ENCODE data around the gene SRRM1.
"Not testable (repeated sequence)": the region's sequence is repeated elsewhere in the genome, so short reads cannot be mapped to it uniquely, and the experiment has no call there.

The SRRM1 gene

DNA sequence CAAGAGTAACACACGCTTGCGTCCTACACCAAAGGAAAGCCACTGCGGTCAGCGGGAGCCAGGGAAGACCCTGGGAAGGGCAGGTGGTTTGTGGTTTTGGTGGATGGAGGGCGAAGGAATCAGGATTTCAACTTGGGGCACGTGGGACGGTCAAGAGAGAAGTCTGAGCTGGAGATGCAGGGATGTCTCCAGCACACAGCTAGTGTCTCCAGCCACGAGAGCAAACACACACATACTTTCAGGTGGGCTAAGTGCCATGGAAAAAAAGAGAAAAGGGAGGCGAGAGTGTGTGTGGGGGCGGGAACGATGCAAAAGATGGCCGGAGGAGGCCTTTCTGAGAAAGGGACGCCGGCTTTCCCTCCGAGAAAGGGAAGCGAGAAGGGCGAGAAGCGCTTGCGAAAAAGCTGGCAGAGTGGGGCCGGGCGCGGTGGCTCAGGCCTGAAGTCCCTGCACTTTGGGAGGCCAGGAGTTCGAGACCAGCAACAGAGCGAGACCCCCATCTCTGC is 1.4 kb upstream of the SRRM1 start:
- in situ Hi-C loops (cut with MboI; ENCODE audit: low sequenced_read_pairs), result no loop called here

DNA sequence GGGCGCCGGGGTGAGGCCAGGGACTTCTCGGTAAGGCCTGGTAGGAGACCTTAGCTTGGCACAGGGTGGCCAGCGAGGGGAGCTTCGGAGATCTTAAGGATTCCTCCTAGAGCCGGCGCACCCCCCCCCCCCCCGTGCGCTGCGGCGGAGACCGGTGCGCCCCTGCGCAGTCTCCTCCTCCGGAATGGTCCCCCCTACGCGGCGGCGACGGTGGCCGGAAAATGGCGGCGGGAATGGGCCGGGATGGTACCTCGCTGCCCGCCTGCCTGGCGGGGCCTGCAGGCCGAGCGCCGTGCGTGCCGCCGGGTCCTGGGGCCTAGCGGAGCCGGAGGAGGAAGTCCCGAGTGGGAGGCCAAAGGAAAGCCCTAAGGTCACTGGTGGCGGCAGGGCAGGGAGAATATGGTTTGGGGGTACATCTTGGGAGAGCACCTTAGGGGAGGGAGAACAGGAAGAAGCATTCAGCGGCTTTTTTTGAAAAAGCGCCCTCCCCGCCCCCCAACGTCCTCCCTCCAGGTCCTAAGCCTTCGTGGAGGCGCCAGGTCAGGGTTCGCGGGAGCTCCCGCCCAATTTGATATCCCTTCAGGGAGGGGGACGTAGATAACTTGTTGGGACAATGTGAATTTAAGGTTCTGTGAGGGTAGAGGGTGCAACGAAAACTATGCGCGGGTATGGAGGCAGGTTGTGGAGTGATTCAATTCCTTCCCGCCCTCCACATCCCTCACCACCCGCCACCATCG is 429 bp downstream of the SRRM1 start:
- in situ Hi-C loops (cut with MboI; ENCODE audit: low sequenced_read_pairs), result no loop called here

DNA sequence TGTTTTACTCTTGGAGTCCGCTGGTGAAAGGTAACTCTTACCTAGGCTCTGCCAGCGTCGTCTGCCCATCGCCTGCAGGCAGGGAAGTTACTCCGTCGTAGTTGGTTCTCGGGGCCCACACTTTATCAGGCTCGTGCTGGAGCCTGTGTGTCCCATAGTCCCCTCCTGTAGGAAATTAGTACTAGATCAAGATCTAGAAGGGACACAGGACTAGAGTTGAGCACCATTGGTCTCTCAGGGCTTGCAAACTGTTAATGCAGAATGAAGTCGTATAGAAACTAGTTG is 940 bp downstream of the SRRM1 start:
- in situ Hi-C loops (cut with MboI; ENCODE audit: low sequenced_read_pairs), result no loop called here

DNA sequence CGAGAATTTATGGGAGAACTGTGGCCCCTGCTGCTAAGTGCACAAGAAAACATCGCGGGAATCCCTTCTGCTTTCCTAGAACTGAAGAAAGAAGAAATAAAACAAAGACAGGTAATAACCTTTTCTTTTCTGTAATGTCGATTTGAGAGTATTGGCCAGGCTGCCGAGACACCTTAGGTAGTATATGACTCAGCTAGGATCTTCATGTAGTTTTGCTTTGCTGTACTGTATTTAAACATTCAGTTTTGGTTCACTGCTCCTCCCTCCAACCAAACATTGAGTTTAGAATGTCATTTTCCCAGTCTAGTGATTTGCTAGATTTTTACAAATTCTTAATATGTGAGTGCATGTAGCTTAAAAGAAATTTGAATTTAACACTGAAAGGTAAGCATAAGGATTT is 5.8 kb downstream of the SRRM1 start:
- in situ Hi-C loops (cut with MboI; ENCODE audit: low sequenced_read_pairs), result no loop called here

DNA sequence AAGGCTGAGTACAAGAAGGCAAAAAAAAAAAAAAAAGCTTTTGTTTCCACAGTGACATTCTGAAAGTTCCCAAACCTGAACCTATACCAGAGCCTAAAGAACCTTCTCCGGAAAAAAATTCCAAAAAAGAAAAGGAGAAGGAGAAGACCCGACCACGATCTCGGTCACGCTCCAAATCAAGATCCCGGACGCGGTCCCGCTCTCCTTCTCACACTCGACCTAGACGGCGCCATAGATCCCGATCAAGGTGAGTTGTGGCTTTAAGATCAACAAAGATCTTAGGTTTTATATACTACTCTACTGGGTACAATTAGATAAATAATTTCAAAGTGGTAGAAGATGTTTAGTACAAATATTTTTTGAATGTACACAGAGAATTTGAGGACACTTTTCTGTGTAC is 9.3 kb downstream of the SRRM1 start:
- in situ Hi-C loops (cut with MboI; ENCODE audit: low sequenced_read_pairs), result no loop called here

DNA sequence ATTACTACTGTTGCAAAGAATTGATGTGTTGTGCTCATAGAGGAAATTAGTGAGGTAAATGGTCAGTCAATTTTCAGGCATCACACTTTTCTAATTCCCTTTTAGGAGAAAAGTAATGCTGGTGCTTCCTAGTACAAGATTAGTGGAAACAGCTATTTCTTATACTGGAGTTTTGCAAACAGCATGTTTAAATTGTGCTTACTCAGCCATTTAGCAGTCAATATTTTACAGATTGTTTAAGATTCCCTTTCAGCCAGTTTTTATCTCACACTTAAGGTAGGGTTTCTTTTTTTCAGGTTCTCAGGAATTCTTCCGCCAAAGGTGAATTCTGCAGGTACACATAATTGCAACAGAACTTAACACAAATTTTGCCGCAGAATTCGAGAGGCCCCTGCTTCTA is 10.9 kb downstream of the SRRM1 start:
- in situ Hi-C loops (cut with MboI; ENCODE audit: low sequenced_read_pairs), result no loop called here

DNA sequence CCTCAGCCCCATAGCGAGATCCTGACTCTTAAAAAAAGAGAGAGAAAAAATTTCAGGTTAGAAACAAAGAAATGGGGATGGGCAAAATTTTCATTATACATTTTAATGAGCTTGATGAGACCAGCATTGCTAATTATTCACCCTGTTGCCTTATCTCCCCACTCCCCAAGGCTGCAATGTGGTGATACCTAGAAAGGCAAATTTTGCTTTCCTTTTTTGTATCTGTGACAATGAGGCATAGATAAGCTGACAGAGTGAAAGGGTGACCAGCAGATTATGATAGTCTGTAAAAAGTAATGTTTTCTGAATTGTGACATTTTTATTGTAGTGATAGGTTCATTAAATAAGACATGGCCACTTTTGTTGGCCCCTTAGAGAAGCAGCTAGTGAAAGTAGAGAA is 12.9 kb downstream of the SRRM1 start:
- in situ Hi-C loops (cut with MboI; ENCODE audit: low sequenced_read_pairs), result no loop called here

DNA sequence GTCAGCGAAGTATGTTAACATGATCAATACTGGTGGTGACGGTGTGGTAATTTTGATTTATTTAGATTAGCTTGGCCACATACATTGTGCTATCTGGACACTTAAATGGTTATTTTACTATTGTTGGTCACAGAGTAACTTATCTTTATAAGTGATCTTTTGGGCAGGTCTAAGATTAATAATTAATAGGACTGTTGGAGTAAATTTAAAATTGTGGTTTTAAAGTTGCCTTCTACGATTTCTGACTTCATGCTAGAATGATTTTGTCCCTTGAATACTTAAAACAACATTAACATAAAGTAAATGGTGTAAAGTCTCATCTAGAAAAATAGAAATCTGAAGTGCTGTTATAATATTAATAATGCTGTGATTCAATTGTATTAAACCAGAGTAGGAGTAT is 14.7 kb downstream of the SRRM1 start:
- in situ Hi-C loops (cut with MboI; ENCODE audit: low sequenced_read_pairs), result no loop called here

DNA sequence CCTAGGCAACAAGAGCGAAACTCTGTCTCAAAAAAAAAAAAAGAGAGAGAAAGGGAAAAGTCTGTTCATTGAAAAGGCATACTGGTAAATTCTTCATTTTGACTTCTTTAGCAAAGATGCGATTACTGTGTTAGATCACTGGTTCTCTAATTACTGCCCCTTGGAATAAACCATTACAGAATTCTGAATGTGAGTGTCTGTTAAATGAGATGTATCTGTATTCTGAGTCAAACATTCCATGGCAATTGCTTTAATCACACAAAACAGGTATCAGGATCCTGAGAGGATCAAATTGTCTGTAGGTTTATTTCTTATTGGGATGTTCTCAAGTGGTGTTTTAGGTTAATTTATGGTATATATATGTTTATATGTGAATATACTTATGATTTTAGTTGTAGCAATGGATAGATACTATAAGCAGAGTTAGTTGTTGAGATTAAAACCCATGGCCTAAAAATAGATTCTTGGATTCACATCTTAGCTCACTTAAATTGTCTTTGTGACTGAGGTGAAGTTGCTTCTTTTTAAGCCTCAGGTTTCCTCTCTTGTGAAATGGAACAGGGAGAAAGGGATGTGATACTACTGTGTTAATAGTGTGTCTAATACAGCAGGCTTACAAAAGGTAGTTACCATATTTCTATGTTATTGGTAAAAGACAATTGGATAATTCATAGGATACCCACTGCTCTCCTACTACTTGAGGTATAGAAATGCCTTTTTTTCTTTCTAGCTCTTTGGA is 16.2 kb downstream of the SRRM1 start:
- in situ Hi-C loops (cut with MboI; ENCODE audit: low sequenced_read_pairs), result no loop called here

DNA sequence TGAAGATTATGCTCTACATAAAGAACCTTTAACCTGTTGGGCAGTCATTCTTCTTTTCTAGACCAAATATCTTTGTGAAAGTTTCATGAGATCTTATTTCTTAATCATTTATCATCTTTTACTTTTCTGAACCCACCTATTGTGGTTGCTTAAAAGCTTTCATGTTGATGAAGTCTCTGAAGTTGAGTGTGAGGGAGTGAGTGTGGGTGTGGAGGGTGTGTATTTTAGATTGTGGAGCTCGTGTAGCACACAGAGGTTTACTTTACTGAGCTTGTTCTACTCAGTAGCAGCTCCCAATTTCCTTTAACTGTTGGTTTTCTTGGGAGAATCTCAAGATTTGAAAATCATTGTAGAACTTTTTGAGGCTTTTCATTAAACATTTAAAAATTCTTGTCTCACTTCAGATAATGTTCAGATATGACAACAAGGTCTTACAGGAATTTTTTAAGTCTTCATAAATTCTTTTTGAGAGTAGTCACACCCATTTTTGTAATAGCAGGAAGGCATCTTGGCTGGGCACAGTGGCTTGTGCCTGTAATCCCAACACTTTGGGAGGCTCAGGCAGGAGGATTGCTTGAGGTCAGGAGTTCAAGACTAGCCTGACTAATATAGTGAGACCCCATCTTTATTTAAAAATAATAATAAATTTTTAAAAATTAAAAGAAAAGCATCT is 17.0 kb downstream of the SRRM1 start:
- in situ Hi-C loops (cut with MboI; ENCODE audit: low sequenced_read_pairs), result no loop called here

DNA sequence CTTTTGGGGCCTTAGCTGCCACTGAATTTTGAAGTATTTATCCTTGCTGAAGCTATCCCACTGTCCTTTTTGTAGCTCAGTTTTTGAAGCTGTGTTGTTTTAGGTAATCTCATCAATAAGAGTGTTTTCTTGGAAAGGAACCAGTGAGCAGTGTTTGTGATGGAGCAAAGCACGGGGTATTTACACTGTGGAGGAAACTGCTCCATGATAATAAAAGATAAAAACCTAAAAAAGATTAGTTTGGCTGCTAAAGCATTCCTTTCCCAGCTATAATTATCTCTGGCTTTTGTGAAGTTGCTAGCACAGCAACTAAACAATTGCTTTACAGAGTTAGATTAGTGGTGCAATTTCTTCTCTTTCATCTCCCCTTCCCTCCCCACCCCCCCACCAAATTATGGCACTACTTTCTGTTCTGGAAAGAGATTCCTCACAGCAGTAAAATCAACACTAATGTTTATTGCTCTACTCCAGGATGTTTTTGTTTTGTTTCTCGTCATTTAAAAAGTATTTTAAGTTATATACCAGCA is 21.5 kb downstream of the SRRM1 start:
- in situ Hi-C loops (cut with MboI; ENCODE audit: low sequenced_read_pairs), result no loop called here

DNA sequence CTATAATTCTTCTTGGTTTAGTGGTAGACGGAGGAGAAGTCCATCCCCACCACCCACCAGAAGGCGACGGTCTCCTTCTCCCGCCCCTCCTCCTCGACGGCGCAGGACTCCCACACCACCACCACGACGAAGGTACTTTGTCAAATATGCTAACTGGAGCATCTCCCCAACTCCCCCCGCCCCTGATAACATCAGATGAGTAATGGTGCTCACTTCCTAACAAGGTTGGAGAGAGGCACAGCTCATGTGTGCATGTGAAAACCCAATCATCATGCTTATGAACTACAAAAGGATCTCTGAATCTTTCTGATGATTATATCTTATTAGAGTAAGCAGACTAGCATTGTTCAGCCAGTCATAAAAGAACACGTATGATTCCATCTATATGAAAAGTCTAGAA is 23.7 kb downstream of the SRRM1 start:
- in situ Hi-C loops (cut with MboI; ENCODE audit: low sequenced_read_pairs), result no loop called here

DNA sequence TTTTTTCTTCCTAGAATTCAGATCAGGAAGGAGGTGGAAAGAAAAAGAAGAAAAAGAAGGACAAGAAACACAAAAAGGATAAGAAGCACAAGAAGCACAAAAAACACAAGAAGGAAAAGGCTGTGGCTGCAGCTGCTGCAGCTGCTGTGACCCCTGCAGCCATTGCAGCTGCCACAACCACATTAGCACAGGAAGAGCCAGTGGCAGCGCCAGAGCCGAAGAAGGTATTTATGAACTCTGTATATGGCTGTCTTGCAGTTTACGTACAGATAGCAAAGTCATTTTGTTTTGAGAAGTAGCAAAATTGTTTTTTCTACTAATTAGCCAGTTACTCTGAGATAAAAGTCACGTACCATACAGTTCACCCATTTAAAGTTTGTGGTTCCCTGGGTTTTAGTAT is 28.3 kb downstream of the SRRM1 start:
- in situ Hi-C loops (cut with MboI; ENCODE audit: low sequenced_read_pairs), result not testable (repeated sequence)

DNA sequence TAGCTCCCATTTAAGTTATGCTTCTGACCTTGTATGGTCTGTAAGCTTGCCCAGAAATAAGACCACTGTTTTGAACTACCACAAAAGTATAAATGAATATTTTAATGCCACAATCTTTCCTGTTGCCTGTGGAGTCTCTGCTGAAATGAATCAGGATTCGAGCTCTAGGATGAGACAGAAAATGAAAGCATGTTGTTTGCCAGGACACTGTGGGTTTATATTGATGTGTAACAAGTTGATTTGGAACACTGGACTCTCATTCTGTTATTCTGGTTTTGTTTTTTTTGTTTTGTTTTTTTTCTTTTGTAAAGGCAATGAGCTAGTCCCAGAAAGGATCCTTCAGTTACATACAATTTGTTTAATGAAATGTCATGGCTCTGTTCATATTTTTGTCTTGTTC is 29.6 kb downstream of the SRRM1 start:
- in situ Hi-C loops (cut with MboI; ENCODE audit: low sequenced_read_pairs), result not testable (repeated sequence)

DNA sequence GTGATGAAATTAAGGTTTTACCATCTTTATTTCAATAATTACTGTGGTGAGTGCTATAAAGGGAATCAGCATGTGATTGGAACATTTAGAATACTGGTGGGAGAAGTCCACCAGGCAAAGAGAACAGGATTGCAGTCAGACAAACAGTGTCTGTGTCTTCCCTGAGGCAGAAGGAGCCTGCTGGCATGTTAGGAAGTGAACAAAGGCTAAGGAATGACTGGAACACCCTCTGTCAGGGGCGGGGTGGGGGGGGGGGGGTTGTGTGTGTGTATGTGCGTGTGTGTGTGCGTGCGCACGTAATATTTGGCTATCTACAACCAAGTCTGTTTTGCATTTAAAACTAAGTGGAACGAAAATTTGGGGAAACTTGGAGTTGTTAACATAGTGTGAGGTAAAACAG is 30.2 kb downstream of the SRRM1 start:
- in situ Hi-C loops (cut with MboI; ENCODE audit: low sequenced_read_pairs), result no loop called here

DNA sequence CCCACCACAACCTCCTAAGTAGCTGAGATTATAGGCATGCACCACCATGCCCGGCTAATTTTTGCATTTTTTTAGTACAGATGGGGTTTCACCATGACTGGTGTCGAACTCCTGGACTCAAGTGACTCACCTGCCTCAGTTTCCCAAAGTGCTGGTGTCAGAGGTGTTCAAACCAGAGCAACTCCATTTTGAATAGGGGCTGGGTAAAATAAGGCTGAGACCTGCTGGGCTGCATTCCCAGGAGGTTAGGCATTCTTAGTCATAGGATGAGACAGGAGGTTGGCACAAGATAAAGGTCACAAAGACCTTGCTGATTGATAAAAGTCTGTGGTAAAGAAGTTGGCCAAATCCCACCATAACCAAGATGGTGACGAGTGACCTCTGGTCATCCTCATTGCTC is 35.3 kb downstream of the SRRM1 start:
- in situ Hi-C loops (cut with MboI; ENCODE audit: low sequenced_read_pairs), result loop anchor here (25.0 kb wide), 1 partner anchor 534 kb away; no protein-coding TSS in a partner anchor

DNA sequence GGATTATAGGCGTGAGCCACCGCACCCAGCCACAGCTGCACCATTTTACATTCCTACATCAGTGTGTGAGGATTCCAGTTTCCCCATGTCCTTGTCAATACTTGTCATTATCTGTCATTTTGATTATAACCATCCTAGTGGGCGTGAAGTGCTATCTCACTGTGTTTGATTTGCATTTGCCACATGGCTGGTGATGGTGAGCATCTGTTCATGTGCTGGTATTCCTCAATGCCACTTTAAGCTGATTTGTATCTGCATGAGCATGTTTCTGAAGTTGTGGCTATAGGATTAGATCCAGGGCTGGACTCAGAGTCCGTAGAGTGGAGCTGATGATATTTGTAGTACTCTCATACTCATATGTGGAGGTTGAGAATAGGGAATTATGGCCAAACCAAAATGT is 36.6 kb downstream of the SRRM1 start:
- in situ Hi-C loops (cut with MboI; ENCODE audit: low sequenced_read_pairs), result loop anchor here (10.0 to 25.0 kb wide), 2 partner anchors 135 to 533 kb away; no protein-coding TSS in a partner anchor

DNA sequence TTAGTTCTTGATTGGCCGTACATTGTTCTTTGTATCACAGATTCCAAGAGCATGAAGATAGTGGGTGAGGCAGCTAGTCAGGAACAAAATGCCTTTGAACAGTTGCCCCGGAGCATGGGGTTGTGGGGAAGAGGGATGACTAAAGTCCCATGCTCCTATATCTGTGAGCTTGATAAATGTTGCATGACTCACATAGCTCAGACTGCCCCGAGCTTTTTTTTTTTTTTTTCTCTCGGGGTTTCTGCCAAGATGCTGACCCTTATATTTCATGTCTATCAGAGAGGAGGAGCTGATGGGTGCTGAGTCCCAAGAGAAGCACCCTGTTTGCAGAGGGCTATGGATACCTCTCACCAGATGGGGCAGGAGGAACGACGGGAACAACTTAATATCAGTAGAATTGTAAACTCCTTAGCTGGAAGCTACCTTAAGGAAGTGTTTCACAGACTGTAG is 40.6 kb downstream of the SRRM1 start:
- in situ Hi-C loops (cut with MboI; ENCODE audit: low sequenced_read_pairs), result loop anchor here (10.0 to 25.0 kb wide), 2 partner anchors 131 to 529 kb away; no protein-coding TSS in a partner anchor

DNA sequence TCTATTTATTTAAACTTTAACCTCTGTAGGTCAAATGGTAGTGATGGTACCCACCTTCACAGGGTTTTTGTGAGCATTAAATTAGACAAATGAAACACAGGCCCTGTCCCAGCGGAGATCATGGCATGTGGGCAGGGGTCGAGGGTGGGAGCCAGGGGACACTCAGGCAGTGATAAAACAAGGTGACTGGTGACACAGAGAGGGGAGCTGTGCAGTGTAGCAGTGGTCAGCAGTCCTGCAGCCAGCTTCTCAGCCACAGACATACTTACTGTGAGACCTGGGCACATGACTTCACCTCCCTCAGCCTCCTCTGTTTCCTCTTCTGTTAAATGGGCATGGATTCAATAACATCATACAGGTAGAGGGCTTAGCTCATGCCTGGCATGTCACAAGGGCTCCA is 44.9 kb downstream of the SRRM1 start:
- in situ Hi-C loops (cut with MboI; ENCODE audit: low sequenced_read_pairs), result loop anchor here (10.0 to 25.0 kb wide), 2 partner anchors 127 to 524 kb away; no protein-coding TSS in a partner anchor

DNA sequence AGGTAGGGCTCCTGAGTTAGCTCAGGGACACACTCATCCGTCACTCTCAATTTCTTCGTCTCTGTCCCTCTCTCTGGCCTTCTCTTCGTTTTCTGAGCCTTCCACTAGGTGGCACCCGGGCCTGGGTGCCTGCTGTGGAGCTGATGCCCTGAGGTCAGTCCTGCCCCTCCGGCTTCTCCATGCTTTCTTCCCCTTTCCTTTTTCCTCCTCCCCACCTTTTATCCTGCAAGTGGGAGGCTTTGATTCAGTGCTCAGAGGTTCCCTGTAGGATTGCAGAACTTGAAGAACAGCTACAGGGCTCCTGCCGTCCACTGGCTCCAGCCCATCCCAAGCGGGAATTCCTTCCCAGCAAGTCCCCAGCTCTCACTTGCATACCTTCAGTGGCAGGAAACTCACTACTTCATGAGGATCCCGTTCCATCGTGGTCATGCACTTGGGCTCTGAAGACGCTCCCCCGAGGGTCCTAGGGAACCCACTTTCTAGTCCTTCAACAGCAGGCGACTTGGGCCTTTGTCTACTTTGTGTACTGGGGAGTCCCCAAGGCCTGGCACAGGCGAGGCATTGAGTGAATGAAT is 45.6 kb downstream of the SRRM1 start:
- in situ Hi-C loops (cut with MboI; ENCODE audit: low sequenced_read_pairs), result loop anchor here (10.0 to 25.0 kb wide), 2 partner anchors 126 to 524 kb away; no protein-coding TSS in a partner anchor

DNA sequence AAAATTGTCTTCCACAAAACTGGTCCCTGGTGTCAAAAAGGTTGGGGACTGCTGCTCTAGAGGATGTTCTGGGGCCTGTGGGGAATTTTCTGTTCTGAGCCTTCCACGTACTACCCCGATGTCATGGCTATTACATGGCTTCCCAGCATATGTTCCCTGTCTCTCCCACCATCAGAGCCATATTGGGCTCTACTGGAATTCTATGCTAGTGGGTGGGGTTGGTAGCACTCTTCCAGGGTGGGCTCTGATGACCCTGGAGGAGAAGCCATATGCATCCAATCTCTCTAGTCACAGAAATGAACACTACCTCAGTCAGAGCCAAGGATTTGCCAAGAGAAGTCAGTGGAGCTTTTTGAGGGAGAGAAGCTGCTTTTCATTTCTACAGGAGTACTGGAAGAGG is 47.9 kb downstream of the SRRM1 start:
- in situ Hi-C loops (cut with MboI; ENCODE audit: low sequenced_read_pairs), result loop anchor here (25.0 kb wide), 1 partner anchor 521 kb away; no protein-coding TSS in a partner anchor
